ELF-1 (cell line): ENCODE results near the gene NBAS.
A peak's percentile ranks its signal among the peaks of the same experiment; 100 is the strongest.
"Not testable (repeated sequence)": the region's sequence is repeated elsewhere in the genome, so short reads cannot be mapped to it uniquely, and the experiment has no call there.

Experiments
- DNase-seq: peaks from one replicate; pipeline ENCODE4 v3.0.0-alpha.2; 2016; ENCODE audit warnings: low read depth, low spot score

NBAS gene

DNA sequence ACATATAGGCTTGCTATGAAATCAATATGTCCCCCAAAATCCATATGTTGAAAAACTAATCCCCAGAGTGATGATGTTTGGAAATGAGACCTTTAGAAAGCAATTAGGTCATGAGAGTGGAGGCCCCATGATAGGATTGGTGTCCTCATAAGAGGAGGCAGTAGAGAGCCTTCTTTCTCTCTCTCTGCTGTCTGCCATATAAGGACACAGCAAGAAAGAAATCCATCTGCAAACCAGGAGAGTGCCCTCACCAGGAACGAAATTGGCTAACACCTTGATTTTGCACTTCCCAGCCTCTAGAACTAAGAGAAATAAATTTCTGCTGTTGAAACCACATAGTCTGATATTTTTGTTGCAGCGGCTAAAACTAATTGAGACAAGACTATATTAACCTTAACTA lies 89.5 kb downstream of the NBAS start:
- no peak for DNase-seq

DNA sequence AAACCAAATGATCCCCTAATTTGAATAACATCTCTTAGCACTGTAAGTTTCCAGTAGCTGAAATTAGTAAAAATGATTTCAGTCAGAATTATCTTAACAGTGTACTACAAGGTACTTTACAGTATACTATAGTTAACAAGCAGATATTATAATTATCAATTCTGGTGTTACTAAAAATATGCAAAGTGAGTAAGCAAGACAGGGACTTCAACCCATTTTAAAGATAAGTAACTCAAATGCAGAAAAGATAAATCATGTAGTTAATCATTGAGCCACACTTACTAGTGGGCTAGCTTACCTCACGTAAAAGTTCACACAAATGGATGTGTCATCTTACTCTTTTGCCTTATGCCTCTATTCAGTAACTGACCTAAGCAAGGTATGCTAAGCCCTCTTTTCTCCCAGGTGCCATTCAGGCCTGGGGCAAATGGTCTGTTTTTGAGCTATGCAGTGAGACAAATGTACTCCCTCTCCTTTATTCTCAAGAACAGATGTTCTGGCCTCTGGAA lies 101.0 kb downstream of the NBAS start:
- peak; percentile 20 for DNase-seq

DNA sequence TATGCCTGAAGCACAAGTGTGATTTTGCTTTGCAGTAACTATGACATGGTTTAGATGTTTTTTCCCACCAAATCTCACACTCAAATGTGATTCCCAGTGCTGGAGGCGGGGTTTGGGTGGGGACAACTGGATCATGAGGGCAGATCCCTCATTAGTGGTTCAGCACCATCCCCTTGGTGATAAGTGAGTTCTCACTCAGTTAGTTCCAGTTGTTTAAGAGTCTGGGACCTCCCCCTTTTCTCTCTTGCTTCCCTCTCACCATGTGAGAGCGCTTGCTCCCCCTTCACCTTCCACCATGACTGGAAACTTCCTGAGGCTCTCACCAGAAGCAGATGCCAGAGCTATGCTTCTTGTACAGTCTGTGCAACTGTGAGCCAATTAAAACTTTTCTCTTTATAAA lies 102.9 kb downstream of the NBAS start:
- no peak for DNase-seq

DNA sequence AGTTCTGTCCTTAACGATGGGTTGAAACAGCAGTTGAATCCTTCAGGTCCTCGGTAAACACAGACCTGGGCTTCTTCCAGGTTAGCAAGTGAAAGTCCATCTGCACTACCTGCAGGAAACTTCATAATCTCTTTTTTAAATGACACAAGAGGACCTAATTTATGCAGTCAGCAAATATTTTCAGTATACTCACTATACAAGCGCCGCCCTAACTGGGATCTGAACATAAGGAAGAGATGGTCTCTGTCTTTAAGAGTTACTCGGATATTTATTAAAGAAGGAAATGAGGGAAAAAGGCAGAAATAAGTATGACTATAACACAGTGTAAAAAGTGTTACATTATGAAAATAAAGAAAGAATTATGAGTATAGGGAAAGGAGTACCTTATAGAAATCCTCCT lies 103.3 kb downstream of the NBAS start:
- no peak for DNase-seq

DNA sequence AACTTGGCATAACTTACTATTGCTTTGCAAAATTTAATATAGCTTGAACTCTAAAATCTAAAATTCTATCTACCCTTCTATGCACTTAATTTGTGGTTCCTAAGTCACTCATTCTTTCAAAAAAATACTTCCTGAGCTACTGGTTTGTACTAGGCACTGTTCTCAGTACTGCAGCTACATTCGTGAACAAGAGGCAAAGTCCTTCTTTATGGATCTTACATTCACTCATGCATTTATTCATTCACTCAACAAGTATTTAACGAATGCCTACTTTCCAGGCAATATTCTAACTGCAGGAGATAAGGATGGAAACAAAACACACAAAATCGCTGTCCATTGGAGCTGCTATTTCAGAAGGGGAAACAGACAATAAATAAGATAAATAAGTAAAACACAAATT lies 104.8 kb downstream of the NBAS start:
- DNase-seq: no peak

DNA sequence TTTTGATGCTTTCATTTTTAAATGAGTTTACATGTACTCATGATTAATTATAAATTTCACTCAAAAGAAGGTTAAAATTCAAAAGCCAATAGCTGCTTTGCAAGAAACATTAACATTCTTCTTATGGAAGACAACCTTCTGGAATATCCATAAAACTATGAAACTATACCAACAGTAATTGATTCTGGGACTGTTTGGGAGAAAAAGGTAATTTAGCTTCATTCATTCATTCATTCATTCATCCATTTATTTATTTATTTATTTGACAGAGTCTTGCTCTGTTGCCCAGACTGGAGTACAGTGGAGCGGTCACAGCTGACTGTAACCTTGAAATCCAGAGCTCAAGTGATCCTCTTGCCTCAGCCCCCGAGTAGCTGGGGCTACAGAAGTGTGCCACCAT lies 110.3 kb downstream of the NBAS start:
- no peak for DNase-seq

DNA sequence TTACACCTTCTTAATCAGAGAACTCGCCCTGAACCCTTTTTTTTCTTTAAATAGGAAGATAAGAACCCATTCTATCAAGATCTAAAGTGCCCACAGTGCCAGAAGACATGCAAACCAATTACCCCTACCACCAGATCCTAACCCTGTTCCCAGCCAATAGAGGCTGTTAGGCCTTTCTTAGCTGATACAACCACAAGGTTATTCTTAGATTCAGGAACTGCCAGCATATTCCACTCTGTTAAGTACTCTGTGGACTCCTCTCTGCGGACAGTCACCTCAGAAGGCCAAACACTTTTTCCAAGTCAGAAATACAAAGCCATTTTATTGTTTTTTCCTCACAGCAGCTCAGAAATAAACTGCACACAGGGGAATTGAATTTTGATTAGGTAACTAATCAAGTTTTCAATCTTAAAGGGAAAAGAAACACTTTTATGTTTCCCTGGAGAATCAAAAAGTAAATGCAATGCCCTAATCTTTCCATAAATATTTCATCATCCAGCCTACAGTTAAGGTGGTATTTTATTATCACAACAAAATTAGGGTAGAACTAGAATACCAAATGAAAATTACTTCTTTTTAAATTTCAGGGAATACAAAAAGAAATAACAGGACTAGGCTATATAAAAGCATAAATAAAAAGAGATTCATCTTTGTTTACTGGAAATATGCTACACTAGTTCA lies 111.4 kb downstream of the NBAS start:
- DNase-seq: no peak

DNA sequence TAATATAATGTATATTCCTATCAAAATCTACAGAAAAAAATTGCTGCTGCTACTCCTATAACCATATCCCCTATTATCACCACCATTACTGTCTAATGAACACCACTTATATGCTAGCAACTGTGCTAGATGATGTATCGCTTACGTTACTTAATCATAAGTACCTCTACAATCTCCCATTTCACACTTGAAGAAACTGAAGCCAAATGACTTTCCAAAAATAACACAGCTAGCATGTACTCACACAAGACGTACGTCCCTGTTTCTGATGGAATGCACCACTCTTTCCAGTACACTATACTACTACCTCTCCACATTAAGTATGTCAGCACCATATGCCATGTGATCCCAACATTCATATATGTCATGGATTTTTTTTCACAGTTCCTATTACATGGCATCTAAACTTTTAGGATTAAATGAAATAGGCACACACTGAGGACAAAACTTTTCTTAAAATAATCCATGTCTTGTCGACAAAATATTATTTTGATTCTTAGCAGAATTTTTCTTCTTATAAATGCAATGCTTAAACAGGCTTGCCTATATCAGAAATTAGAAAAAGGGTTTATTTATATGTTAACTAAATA lies 112.8 kb downstream of the NBAS start:
- no peak for DNase-seq

DNA sequence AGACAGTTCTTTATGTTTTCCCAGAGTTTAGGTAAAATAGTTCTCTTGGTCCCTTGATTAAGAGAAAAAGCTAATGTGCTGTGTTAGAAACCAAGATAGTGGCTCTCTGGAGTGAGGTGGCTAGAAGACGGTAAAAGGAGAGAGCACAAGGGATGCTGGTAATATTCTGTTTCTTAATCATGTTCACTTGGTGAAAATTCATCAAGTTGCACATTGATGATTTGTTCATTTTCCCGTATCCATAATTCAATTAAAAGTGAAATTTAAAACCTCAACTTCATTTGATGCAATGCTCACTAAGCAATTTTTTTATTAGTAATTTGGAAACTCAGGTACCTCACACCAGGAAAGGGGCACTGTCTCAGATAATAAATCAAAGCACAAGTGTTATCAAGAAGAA lies 113.8 kb downstream of the NBAS start:
- DNase-seq: no peak

DNA sequence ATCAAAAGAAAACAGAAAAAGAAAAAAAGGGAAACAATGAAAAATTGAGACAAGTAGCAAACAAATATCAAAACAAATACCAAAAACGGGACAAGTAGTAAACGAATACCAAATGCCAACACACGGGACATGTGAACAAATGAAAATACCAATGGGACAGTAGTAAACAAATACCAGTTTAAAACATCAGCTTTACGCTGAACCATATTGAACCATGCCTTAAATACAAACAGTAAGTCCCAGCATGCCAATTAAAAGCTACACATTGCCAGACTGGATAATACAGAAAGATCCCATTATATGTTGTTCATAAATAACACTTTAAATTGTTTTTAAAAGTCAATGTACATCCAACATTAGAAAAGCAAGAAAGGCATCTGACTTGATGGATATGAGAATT lies 114.2 kb downstream of the NBAS start:
- no peak for DNase-seq

DNA sequence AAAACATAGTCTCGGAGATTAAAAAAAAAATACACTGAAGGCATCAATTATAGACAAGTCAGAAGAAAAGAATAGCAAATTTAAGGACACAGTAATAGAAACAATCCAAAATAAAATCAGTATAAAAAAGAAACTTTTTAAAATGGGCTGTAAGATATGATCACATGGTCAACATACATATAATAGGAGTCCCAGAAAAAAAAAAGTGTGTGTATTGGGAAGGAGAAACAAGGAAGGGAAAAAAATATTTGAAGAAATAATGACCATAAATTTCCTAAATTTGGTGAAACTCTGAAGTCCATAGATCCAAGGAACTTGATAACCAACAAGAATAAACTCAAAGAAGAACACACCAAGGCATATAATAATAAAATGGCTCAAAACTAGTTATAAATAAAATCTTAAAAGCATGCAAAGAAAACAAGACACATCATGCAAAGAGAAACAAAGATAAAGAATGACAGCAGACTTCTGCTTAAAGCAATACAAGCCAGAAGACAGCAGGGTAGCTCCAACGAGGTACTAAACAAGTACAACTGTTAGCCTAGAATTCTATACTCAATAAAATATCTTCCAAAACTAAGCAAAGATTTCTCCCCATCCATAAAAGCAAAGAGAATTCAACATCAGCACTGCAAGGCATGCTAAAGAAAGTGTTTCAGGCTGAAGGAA lies 115.1 kb downstream of the NBAS start:
- DNase-seq: no peak

DNA sequence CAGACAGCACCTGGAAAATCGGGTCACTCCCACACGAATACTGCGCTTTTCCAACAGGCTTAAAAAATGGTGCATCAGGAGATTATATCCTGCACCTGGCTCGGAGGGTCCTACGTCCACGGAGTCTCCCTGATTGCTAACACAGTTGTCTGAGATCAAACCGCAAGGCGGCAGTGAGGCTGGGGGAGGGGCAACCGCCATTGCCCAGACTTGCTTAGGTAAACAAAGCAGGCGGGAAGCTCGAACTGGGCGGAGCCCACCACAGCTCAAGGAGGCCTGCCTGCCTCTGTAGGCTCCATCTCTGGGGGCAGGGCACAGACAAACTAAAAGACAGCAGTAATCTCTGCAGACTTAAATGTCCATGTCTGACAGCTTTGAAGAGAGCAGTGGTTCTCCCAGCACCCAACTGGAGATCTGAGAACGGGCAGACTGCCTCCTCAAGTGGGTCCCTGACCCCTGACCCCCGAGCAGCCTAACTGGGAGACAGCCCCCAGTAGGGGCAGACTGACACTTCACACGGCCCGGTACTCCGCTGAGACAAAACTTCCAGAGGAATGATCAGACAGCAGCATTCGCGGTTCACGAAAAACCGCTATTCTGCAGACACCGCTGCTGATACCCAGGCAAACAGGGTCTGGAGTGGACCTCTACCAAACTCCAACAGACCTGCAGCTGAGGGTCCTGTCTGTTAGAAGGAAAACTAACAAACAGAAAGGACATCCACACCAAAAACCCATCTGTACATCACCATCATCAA lies 121.2 kb downstream of the NBAS start:
- DNase-seq: not testable (repeated sequence)

DNA sequence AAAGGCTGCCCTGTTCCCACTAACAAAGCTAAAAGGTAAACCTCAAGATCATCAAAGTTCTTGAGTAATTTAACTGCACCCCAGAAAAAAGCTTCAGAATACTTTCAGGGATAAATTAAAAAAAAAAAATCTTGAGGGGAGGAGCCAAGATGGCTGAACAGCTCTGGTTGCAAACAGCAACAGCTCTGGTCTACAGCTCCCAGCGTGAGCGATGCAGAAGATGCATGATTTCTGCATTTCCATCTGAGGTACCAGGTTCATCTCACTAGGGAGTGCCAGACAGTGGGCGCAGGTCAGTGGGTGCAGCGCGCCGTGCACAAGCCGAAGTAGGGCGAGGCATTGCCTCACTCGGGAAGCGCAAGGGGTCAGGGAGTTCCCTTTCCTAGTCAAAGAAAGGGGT lies 121.8 kb downstream of the NBAS start:
- not testable (repeated sequence) for DNase-seq

DNA sequence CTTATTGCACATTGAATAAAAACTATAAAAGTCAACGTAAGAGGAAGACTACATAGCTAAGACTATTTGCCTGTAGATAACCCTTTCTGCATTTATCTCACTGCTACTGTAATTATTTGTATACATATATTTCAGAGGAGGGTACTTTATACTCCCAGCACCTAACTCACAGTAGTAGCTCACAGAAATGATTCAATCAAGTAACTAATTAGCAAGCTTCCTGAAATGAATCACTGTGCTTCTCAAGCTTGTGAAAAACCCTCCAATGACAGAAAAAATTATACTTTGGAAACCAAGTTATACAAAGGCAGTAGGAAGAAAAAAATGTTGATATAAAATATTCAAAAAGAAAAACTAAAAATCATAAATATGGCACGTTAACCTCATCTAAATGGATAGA lies 124.9 kb downstream of the NBAS start:
- no peak for DNase-seq

DNA sequence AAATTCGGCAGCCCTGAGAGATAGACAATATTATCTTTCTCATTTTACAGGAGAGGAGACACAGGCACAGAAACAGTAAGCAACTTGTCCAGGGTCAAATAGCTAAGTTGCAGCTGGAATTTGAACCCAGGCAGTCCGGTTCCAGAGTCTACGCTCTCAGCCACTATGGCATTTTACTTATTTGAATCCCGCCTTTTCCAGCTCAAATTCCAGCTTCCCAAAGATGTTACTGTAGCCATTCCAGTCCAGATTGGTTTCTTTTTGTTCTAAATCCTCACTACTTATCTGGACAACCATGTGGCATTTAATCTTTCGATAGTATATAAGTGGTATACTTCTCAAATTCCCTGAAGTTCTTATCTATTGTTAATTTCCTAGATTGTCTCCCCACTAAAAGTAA lies 125.7 kb downstream of the NBAS start:
- DNase-seq: no peak

DNA sequence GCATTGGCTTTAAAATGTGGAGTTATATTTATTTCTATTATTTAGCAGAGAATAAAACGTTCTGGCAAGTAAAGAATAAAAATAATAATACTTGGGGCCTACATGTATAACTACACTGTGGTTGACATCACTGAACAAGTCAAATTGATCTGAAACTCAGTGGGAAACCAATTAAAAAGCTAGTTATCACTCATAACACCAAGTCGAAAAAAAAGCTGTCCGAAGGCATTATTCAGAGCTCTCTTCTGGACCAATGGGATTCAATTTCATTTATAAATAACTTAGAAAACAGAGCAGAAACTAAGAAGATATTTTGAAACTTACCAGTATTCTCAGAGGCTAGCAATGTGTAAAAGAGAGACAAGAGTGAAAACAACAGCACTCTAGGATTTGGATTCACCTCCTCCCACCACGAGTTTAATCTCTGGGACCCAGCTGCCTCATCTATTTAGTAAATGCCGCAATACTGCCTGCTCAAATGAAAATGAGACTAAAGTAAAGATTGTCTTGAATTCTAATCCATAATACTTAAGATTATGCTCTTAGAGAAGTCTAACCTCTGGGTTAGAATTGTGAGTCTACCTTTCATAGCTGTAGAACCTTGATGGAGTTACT lies 128.4 kb downstream of the NBAS start:
- DNase-seq: no peak

DNA sequence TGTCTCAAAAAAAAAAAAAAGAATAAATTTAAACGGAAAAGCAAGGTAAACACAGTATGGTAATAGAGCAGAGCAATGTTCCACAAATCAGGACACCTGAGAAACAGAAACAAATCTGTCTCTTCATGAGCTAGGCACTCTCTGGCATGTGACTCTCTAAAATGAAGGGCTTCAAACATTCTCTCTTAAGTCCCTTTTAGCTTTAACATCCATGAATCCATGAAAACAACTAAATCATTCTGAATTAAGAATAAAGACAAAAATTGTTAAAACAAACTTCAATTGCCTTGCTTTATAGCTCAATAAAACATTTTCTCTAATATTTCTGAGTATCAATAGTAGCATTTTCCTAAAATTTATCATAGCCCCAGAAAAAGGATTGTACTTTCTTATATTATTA lies 132.1 kb downstream of the NBAS start:
- no peak for DNase-seq

DNA sequence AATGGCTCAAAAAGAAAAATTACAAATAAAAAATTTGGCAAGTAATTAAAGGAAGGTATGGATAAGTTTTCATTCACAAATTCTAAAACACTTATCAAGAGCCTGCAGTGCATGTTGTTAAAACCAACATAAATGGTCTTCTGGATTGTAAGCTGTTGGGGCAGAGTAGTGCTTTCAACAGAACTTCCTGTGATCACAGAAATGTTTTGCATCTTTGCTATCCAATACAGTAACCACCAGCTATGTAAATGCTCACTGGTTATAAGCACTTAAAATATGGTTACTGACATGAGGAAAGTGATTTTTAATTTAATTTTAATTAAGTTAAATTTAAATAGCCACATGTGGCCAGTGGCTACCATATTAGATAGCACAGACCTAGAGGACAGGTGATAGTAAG lies 133.1 kb downstream of the NBAS start:
- no peak for DNase-seq

DNA sequence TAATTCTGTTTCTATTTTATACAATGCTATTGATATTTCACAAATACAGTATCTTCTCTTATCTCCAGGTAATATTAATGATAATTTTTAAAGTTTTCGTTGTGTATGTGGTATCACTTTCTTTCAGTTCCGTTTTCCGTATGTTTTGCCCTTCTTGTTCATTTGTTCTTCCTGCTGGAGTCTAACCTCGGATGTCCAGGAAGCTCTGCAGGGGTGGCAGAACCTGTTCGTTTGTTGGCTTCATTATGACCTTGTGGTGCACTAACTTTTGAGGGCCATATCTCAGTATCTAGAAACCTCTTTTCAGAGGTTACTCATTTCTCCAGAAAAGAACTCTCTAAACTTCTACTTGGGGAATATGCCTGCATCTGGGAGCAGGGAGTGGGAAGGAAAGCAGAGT lies 134.5 kb downstream of the NBAS start:
- DNase-seq: no peak

DNA sequence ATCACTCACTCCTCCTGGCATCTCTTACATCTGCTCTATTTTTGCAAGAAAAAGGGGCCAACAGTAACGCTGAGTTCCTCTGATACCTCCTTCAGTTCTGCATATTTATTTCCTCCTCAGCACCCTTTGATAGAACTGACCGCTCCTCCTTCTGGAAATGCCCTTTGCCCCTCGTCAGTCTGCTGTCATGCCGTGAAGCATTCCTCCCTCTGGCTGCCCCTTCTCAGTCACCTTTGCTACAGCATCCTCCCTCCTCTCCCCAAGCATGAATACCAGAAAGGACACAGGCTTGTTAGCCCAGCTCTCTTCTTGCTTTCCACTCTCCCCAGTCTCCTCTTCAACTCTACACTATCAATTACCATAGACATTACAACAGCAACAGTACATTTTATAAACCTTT lies 135.4 kb downstream of the NBAS start:
- peak; percentile 34 for DNase-seq

DNA sequence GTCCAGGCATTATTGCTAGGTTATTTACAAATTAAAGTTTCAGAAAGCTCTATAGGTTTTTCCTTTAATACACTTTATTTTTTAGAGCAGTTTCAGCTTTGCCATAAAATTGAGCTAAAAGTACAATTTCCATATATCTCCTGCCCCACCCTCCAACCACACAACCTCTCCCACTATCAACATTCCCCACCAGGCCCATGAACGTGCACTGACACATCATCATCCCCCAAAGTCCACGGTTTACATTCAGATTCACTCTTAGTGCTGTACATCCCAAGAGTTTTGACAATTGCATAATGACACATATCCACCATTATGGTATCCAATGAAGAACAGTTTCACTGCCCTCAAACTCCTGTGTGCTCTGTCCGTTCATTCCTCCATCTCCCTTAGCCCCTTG lies 139.4 kb downstream of the NBAS start:
- no peak for DNase-seq

DNA sequence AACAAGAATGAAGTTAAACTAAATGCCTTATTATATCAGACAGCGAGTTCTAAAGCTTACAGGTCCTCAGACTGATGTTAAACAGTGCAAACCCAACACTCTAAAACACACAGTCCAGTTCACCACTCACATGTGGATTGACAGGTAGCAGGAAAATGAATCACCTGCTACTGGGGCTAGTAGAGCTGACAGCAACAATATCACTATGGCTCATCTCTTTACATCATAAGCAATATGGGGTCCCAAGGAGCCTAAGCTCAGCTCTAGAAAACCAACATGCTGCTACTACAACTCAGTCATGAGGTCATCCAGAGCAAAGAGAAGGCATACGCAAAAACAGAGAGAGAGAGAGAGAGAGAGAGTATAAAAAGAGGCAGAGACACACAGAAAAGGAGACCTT lies 145.4 kb downstream of the NBAS start:
- no peak for DNase-seq
